HG02981 (cell line): ENCODE measurements around the gene PDE4D.

Source experiments
- ATAC-seq: cut with Tn5 transposase; IDR thresholded peaks from one replicate; pipeline ENCODE4 v1.9.1; 2021; ENCODE audit warnings: mild to moderate bottlenecking, moderate library complexity; ENCODE audit not compliant: unreplicated experiment

PDE4D gene

DNA sequence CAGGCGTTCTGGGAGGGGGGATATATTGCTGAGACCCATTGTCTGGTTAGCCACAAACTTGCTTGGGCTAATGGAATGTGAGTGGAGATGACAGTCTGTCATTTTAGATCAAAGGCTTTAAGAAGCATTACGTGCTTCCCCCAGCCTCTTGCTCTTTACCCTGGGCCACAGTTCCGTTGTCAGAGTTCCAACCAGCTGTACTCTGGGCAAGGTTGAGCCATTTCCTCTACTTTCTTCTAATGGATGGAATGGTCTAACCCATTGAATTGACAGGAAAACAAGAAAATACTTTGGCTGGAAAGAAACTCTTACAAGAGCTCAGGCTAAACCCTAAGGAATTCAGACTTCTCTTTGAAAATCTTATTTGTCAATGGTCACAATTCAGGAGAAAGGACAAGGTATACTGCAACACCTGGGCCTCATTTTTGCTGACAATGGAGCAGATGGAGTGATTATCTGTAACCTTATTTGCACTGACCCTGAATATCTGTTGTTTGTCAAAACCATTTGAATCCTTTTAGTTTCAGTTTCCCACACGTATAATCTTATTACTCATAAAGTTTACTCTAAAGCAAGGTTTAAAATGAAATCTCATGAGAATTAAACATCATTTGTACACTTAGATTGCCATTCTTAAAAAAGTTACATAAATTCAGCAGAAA is 231.4 kb downstream of the PDE4D start:
- ATAC-seq: no peak

- no peak for ATAC-seq
These were observed 232.2 kb downstream of the PDE4D start for GRCh38 chr5:59661311-59661710.

- ATAC-seq: peak; percentile 47
These were observed 232.8 kb downstream of the PDE4D start for GRCh38 chr5:59660737-59661136.

DNA sequence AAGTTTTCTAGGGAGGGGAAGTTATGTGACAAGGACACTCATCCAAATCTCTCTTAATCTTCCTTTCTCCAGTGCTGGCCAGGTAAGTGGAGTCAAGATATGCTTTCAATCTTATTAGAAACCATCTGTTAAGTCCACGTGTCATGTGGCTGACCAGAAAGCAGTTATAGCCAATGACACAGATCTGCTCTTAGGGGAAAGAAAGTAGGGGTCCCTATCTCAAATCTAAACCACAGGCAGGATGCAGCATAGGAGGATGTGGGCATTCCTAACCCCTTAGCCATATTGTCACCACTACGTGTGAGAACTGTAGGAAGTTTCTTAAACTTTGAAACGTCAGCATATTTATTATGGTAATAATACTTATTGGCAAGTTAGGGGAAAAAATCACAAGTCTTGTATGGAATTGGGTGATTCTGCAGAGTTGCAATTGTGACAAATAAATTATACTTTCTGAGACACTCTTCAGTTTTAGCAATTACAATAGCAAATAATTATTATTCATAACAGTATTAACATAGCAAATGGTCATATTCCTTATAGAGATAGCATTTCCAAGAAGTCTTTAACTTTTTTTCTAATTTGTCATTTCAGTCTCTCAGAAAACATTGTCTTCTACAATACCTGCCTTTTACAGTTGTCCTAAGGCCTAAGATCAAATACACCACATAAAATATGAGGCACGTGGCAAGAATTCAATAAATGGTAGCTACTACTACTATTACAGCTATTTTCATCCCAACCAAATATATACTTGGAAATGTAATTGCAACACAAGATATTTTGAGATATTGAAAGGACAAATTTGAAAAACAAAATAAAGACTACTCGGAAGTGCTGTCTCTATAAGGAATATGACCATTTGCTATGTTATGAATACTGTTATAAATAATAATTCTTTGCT is 236.9 kb downstream of the PDE4D start:
- ATAC-seq: no peak

GRCh38 chr5:59655693-59656309 is 237.7 kb downstream of the PDE4D start:
- ATAC-seq: no peak

DNA sequence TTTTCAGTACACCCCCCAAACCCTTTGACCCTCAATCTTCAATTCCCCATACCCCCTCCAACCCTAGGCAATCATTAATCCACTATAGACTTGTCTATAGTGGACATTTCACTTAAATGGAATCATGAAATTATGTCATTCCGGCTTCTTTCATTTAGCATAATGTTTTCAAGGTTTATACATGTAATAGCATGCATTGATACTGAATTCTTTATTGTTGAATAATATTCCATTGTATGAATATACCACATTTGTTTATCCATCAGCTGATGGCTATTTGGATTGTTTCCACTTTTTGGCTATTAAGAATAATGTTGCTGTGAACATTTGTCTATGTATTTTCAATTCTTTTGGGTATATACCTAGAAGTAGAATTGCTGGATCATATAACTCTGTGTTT is 238.8 kb downstream of the PDE4D start:
- no peak for ATAC-seq

DNA sequence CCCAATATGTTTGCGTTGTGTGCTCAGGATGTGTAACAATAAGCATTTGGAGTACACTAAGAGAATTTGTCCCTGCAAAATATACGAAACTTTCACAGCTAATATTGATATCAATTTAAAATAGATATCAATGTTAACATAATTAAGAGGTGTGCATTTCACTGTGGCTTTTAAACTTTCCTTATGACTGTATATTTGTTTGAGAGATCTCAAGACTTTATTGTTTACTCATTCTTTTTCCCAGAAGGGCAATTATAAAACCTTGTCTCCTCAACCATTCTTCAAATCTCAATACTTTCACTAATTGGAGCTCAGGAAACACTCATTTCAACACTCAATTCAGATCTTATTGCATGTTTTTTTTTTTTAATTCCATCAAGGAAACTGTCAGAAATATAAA is 241.1 kb downstream of the PDE4D start:
- no peak for ATAC-seq

- no peak for ATAC-seq
These were observed 244.3 kb downstream of the PDE4D start for GRCh38 chr5:59648949-59649921.

DNA sequence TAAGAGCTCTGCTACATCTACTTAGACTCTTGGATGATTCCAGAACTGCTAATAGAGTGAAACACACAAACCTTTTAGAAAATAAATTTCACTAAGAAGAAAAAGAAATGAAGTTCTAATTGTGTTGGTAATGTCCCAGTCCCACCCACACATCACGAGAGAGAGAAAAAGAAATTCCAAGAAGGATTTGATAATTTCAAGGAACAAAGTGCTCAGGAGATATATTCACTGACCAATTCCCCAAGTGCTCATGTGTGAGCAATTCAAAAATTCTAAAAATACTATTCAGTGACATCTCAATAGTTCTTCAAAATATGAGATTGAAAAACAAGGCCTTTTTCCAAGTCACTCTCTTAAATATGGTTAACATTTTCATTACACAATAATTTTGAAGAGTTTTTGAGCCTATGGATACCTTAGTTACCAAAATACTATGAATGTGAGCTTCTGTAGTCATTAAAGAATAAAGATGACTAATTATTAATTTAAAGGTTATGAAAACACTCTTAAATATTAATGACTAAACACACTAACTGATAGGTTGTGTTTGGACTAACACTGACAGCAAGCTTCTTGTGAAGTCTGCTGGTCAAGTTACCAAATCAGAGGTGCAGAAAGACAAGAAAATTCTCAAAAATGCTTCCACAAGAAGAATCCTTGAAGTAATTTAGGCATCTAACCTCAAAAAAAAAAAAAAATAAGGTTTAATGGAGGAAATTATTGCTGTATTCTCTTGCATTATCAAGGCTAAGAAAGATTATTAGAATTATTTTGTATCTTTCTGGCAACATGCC is 245.3 kb downstream of the PDE4D start:
- ATAC-seq: no peak

- no peak for ATAC-seq
These were observed 248.1 kb downstream of the PDE4D start for GRCh38 chr5:59645380-59645779.

DNA sequence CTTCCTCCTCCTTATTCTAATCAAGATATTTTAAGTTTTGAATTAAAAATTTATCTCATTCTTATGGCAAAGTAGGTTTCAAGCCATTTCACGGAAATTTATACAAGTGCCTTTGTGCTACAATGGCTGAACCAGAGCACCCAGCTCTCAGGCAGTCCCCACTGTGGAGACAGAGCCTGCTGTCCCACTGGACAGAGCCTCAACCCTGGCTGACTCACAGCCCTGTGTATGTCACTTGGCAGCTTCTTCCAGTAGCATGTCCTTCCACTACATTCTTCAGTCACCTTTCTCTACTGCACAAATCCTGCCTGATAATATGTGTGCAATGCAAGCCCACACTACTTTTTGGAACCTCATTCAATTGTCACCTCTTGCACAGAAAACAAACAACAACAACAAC is 253.1 kb downstream of the PDE4D start:
- no peak for ATAC-seq

GRCh38 chr5:59637884-59638580 is 255.5 kb downstream of the PDE4D start:
- ATAC-seq: no peak

DNA sequence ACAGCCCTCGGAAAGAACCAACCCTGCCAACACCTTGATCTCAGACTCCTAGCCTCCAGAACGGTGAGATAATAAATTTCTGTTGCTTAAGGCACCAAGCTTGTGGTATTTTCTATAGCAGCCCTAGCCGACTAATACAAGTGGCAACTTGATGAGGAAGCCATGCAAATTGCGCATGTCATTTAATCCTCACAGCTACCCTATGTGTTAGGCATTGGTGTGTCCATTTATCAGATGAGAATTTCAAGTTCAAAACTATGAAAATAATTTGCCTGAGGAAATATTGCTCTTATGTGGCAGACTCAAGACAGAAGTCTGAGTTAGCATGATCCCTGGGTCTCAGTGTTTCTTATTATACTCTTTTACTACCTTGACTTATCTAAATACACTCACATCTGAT is 264.0 kb downstream of the PDE4D start:
- ATAC-seq: no peak

- no peak for ATAC-seq
These were observed 265.3 kb downstream of the PDE4D start for GRCh38 chr5:59628062-59628828.

DNA sequence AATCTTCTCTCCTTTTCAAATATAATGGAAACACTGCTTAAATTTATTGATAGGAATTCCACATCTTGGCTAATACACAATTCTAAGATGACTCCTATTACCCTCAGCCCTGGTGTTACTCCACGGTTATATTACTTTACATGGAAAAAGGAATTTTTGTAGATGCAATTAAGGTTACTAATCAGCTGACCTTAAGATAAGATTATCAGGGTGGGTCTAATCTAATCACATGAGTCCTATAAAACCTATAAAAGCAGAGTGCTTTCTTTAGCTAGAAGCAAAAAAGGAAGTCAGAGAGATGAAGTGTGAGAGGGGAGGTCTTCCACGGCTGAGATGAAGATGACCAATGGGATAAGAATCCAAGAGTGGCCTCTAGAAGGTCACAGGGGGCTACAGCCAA is 268.6 kb downstream of the PDE4D start:
- no peak for ATAC-seq

GRCh38 chr5:59622848-59623247 is 270.7 kb downstream of the PDE4D start:
- no peak for ATAC-seq

GRCh38 chr5:59621477-59621876 is 272.0 kb downstream of the PDE4D start:
- no peak for ATAC-seq

- no peak for ATAC-seq
These were observed 272.9 kb downstream of the PDE4D start for GRCh38 chr5:59620535-59621212.
